ENCODE data around the gene SKA3.
"Not testable (repeated sequence)": the region's sequence is repeated elsewhere in the genome, so short reads cannot be mapped to it uniquely, and the experiment has no call there.

The SKA3 gene

GRCh38 chr13:21165606-21166005 lies 10.7 kb downstream of the SKA3 start:
- DNase-seq (ENCODE audit: low spot score), result not testable (repeated sequence)

GRCh38 chr13:21164631-21165030 lies 11.7 kb downstream of the SKA3 start:
- DNase-seq (ENCODE audit: low spot score), result no peak

- DNase-seq (ENCODE audit: low spot score), result no peak
Measured at GRCh38 chr13:21152251-21152899, 24.0 kb downstream of the SKA3 start.

- DNase-seq (ENCODE audit: low spot score), result no peak
Measured at GRCh38 chr13:21150013-21150412, 26.3 kb downstream of the SKA3 start.

GRCh38 chr13:21149568-21149967 lies 26.8 kb downstream of the SKA3 start:
- no peak for DNase-seq (ENCODE audit: low spot score)

GRCh38 chr13:21148557-21149258 lies 27.6 kb downstream of the SKA3 start:
- DNase-seq (ENCODE audit: low spot score), result no peak

GRCh38 chr13:21147827-21148226 lies 28.5 kb downstream of the SKA3 start:
- DNase-seq (ENCODE audit: low spot score), result no peak

GRCh38 chr13:21142766-21143165 lies 33.6 kb downstream of the SKA3 start:
- no peak for DNase-seq (ENCODE audit: low spot score)

GRCh38 chr13:21139374-21139773 lies 37.0 kb downstream of the SKA3 start:
- no peak for DNase-seq (ENCODE audit: low spot score)

- DNase-seq (ENCODE audit: low spot score), result no peak
Measured at GRCh38 chr13:21138561-21138960, 37.8 kb downstream of the SKA3 start.

GRCh38 chr13:21137696-21138095 lies 38.7 kb downstream of the SKA3 start:
- no peak for DNase-seq (ENCODE audit: low spot score)

GRCh38 chr13:21135833-21136232 lies 40.5 kb downstream of the SKA3 start:
- DNase-seq (ENCODE audit: low spot score), result not testable (repeated sequence)

- no peak for DNase-seq (ENCODE audit: low spot score)
Measured at GRCh38 chr13:21134475-21134874, 41.9 kb downstream of the SKA3 start.

- DNase-seq (ENCODE audit: low spot score), result no peak
Measured at GRCh38 chr13:21133077-21133476, 43.3 kb downstream of the SKA3 start.

- no peak for DNase-seq (ENCODE audit: low spot score)
Measured at GRCh38 chr13:21130116-21130515, 46.2 kb downstream of the SKA3 start.

GRCh38 chr13:21124852-21125251 lies 51.5 kb downstream of the SKA3 start:
- no peak for DNase-seq (ENCODE audit: low spot score)

- no peak for DNase-seq (ENCODE audit: low spot score)
Measured at GRCh38 chr13:21123956-21124355, 52.4 kb downstream of the SKA3 start.

- DNase-seq (ENCODE audit: low spot score), result no peak
Measured at GRCh38 chr13:21121616-21122015, 54.7 kb downstream of the SKA3 start.

- no peak for DNase-seq (ENCODE audit: low spot score)
Measured at GRCh38 chr13:21120191-21120590, 56.2 kb downstream of the SKA3 start.

GRCh38 chr13:21119526-21119925 lies 56.8 kb downstream of the SKA3 start:
- DNase-seq (ENCODE audit: low spot score), result no peak

GRCh38 chr13:21118180-21118579 lies 58.2 kb downstream of the SKA3 start:
- DNase-seq (ENCODE audit: low spot score), result no peak

- DNase-seq (ENCODE audit: low spot score), result no peak
Measured at GRCh38 chr13:21117104-21117809, 59.1 kb downstream of the SKA3 start.

GRCh38 chr13:21116141-21116540 lies 60.2 kb downstream of the SKA3 start:
- no peak for DNase-seq (ENCODE audit: low spot score)
